Measurements from ENCODE around the gene STARD3NL.
"Not testable (repeated sequence)": the region's sequence is repeated elsewhere in the genome, so short reads cannot be mapped to it uniquely, and the experiment has no call there.

STARD3NL gene

GRCh38 chr7:38224392-38224791, 46.3 kb downstream of the STARD3NL start:
- DNase-seq = no peak

GRCh38 chr7:38229386-38229785, 51.3 kb downstream of the STARD3NL start:
- DNase-seq = no peak

DNA sequence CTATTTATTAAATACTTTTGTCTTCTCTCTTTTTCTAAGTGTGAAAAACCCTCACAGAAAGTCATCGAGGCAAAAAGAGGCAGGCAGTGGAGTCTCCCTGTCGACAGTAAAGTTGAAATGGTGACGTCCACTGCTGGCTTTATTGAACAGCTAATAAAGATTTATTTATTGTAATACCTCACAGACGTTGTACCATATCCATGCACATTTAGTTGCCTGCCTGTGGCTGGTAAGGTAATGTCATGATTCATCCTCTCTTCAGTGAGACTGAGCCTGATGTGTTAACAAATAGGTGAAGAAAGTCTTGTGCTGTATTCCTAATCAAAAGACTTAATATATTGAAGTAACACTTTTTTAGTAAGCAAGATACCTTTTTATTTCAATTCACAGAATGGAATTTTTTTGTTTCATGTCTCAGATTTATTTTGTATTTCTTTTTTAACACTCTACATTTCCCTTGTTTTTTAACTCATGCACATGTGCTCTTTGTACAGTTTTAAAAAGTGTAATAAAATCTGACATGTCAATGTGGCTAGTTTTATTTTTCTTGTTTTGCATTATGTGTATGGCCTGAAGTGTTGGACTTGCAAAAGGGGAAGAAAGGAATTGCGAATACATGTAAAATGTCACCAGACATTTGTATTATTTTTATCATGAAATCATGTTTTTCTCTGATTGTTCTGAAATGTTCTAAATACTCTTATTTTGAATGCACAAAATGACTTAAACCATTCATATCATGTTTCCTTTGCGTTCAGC, 52.0 kb downstream of the STARD3NL start:
- DNase-seq = no peak

DNA sequence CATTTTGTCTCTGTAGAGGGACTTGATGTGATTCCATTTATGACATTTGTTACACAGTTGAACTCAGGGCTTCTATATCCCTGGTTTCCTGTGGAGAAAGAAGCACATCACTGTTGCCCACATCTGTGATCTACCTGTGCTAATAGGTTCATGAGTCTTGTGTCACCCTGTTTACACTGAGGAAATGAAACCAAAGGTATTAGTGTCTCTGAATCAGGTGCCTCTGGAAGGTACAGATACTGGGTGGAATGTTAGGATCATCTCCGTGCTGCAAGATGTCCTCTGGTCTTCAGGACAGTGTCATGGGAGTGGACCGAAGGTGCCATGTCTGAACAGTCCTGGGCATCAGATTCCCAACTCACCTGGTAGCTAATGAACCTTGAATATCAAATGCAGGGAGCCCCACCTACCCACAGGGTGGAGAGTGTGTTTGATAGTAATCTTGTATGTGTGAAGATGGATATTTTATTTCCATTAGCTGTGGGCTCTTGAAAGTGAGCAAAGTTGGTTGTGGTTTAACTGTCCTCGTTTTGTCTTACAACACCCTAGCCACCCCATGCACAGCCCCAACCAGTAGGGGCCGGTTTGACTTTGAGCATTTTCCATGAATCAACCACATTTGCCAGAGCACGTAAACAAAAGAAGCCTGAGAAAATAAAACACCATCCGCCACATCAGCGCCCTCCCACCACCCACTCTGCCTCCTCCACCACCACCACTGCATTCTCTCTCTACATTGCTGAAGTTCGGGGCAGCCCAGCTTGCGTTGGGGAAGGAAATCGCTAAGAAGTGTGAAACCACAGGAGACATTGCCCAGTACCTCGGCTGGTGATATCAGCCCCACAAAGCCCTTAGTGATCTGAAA, 54.7 kb downstream of the STARD3NL start:
- DNase-seq = no peak

GRCh38 chr7:38234759-38235158, 56.7 kb downstream of the STARD3NL start:
- not testable (repeated sequence) for DNase-seq

DNA sequence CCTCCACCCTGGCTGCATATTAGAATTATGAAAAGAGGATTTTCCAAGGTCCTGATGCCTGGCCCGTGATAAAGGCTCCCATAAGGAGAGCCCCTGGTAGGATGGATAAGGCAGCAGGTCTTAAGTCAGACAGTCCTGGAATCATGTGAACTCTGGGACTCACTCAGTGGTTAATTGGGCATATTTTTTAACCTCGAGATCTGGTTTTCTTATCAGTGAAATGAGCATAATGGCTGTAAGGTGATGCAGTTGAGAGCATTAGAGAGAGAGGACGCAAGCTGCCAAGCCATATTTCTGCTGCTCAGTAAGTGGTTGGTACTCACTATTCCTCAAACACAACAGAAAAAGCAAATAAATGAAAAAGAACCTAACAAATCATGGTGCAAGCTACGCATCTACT, 57.6 kb downstream of the STARD3NL start:
- no peak for DNase-seq

DNA sequence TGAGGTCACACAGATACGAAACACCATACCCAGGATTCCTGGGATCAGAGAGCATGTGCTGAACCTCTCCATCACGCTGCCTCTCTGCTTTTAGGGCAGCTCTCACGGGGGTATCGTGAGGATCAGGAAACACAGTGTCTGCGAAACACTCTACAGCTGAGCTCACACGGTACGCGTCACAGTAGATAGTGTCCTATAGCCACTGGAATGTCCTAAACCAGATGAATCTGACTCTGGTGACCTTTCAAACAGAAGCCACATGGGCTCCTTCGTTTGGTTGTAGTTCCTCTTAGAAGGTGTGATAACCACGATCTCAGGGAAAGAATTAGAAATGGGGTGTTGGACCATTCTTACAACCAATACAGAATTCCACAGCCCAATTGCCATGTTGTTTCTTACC, 61.1 kb downstream of the STARD3NL start:
- not testable (repeated sequence) for DNase-seq

DNA sequence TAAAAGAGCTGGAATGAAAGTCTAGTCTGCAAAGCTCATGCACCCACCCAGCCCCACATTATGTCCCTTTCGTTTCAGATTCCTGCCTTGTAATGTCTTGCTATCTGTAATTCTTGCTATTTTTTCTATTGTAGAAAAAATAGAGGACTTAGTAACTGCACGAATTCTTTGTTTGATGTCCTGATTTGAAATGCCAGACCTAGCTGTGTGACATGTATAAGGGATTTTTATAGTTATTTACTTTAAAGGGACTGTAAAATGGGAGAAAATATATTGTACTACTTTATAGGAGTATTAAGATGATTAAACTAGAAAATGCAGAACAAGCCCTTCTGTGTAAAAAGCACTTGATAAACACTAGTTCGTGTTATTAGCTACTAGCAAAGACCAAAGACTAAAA, 63.0 kb downstream of the STARD3NL start:
- no peak for DNase-seq

DNA sequence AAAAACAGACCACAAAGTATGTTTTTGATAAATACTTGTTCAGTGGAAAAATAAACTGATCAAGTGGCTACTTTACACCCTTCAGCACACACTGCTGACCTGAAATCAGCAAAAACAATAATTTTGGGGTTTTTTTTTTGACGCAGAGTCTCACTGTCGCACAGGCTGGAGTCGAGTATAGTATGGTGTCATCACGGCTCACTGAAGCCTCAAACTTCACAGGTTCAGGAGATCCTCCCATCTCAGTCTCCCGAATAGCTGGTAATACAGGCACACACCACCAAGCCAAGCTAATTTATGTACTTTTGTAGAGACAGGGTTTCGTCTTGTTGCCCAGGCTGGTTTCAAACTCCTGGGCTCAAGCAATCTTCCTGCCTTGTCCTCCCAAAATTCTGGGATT, 64.8 kb downstream of the STARD3NL start:
- DNase-seq = no peak

DNA sequence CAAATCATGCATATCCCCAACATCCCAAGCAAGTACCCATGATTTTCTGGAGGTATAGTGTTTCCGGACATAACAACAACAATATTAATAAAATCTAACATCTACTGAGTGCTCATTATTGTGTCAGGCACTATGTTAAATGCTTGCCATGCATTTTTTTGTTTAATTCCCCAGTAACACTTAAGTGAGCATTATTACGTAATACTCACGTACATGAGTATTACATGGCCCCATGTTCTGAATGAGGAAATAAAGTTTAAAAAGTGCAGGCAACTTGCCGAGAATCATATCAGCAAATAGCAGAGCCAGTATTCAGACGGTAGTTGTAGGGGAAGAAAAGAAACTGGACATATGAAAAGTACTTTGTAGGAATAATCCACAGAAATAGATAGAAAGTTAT, 65.3 kb downstream of the STARD3NL start:
- not testable (repeated sequence) for DNase-seq

GRCh38 chr7:38244516-38244915, 66.5 kb downstream of the STARD3NL start:
- DNase-seq = no peak

- no peak for DNase-seq
Observed at GRCh38 chr7:38245409-38245977, 67.4 kb downstream of the STARD3NL start.

- no peak for DNase-seq
Observed at GRCh38 chr7:38248069-38248567, 70.1 kb downstream of the STARD3NL start.

DNA sequence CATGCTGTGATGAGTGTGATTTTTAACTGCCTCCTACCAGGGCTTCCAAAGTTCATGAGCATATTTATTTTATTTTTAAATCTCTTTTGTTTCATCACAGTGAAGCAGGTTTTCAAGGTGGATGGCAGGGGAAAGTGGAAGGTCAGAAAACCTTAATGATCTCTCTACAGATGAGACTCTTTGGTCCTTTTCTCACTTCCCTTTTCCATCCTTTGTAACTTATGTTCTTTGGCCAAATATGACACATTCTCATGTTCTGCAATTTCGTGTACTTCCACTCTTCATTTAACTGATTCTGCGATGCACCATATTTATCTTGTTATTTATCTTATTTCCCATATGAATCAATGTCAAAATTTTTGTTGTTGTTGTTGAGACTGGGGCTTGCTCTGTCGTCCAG, 71.8 kb downstream of the STARD3NL start:
- not testable (repeated sequence) for DNase-seq

DNA sequence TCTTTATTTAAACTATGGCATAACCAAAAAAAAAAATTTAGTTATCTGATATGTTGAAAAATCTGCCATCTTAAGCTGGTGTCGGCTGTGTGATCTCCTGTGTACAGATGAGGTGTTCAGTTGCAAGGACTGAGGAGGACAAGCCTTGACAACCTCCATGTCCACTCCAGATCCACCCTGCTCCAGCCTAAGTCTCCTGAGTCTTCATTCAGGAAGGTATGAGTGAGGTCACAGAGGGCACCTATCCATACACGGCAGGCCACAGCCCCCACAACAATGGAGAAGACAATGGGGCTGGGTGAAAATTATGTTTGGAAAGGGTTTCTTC, 79.3 kb downstream of the STARD3NL start:
- no peak for DNase-seq

- not testable (repeated sequence) for DNase-seq
Observed at GRCh38 chr7:38259157-38259556, 81.1 kb downstream of the STARD3NL start.

GRCh38 chr7:38261601-38262000, 83.6 kb downstream of the STARD3NL start:
- not testable (repeated sequence) for DNase-seq

DNA sequence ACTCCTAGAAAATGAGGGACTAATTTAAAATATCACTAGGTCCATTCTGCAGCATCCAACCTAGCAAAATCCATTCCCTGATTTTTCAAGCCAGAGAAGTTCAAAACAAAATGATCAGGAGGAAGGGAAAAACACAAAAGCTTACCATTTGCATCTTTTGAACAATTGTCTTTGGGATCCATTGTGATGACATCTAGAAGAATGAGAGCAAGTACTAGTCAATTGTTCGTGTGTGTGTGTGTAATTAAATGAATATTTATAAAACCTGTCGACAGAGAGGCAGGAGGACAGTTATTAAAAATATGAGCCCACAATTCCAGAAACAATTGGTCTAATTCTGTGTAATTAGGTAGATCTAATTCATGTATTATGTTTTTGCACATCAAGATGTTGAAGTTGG, 84.0 kb downstream of the STARD3NL start:
- DNase-seq = not testable (repeated sequence)

GRCh38 chr7:38262545-38262944, 84.5 kb downstream of the STARD3NL start:
- no peak for DNase-seq

DNA sequence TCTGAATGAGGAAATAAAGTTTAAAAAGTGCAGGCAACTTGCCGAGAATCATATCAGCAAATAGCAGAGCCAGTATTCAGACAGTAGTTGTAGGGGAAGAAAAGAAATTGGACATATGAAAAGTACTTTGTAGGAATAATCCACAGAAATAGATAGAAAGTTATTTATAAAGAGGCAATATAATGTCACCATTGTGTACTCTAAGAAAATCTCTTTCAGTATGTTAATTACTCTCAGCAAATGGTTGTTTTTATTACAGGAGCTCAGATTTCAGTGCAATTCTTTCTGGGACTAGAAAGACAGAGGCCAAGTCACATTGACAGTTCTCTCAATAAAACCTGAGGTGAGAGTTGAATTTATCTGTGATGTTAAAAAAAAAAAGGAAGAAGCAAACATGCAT, 85.2 kb downstream of the STARD3NL start:
- not testable (repeated sequence) for DNase-seq

DNA sequence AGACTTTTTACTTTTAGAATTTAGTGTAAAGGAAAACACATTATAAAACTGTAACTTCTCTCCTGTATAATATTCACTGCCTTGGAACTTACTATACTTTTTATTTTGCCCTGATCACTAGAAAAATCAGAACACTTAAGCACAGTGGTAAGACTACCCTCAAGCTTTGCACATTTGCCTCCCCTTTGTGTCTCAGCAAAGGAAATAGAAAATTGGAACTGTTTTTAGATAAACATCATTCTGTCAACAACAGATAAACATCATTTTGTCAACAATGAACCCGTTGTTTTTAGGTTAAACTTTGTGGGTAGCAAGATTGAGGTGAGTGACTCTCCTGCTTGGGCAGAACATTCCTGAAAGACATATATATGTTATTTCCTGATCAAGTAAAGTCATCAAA, 86.6 kb downstream of the STARD3NL start:
- DNase-seq = not testable (repeated sequence)

DNA sequence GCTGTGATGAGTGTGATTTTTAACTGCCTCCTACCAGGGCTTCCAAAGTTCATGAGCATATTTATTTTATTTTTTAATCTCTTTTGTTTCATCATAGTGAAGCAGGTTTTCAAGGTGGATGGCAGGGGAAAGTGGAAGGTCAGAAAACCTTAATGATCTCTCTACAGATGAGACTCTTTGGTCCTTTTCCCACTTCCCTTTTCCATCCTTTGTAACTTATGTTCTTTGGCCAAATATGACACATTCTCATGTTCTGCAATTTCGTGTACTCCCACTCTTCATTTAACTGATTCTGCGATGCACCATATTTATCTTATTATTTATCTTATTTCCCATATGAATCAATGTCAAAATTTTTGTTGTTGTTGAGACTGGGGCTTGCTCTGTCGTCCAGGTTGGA, 87.9 kb downstream of the STARD3NL start:
- DNase-seq = not testable (repeated sequence)

GRCh38 chr7:38269704-38270346, 91.8 kb downstream of the STARD3NL start:
- DNase-seq = not testable (repeated sequence)

All from NCI-H748 treated with DMSO at 0.1 percent for 48 hours (cell line).